NB4 (cell line): ENCODE results near the gene KIF1A.

Experiments used
- POLR2A ChIP-seq: IDR thresholded peaks from 2 replicates; pipeline ENCODE4 v1.6.1; 2011; ENCODE audit warnings: mild to moderate bottlenecking; ENCODE audit not compliant: insufficient read length; ENCODE audit errors: extremely low read depth
- TF ChIP-seq, protein P1 (sequence below): IDR thresholded peaks from one replicate; pipeline ENCODE4 v1.5.1; 2012; ENCODE audit warnings: low read depth, low read length

DNA sequence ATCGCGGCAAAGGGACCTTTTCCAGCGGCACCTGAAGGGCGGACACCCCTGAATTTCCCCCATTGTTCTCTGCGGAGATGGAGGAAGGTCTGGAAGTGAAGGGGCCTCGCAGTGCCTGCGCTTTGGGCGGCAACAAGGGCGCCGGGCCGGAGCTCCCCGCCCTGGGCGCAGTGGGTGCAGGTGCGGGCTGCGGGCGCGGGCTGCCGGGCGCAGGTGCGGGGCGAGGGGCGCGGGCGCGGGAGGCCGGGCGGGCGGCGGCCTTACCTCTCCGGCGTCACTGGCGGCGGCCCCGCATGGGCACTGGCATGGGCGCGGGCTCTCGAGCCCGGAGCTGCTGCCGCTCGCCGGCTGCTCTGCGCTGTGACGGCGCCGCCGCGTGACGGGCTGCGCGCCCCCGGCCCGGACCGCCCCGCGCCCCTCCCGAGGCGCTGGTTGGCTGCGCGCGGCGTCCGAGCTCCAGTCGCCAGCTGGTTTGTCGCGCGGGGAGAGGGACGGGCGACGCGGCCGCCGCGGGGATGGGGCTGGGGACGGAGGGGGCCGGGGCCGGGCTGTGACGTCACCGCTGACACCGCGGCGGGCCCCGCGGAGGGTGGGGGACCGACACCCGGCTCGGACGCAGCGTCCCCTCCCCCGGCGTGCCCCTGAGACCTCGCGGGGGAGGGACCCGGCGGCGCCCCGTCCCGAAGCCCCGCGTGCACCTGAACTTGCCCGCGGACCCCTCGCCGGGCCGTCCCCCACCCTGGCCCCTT, at the start of gene KIF1A:
- TF ChIP-seq, protein P1, sequence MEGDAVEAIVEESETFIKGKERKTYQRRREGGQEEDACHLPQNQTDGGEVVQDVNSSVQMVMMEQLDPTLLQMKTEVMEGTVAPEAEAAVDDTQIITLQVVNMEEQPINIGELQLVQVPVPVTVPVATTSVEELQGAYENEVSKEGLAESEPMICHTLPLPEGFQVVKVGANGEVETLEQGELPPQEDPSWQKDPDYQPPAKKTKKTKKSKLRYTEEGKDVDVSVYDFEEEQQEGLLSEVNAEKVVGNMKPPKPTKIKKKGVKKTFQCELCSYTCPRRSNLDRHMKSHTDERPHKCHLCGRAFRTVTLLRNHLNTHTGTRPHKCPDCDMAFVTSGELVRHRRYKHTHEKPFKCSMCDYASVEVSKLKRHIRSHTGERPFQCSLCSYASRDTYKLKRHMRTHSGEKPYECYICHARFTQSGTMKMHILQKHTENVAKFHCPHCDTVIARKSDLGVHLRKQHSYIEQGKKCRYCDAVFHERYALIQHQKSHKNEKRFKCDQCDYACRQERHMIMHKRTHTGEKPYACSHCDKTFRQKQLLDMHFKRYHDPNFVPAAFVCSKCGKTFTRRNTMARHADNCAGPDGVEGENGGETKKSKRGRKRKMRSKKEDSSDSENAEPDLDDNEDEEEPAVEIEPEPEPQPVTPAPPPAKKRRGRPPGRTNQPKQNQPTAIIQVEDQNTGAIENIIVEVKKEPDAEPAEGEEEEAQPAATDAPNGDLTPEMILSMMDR, result no peak
- no peak for TF ChIP-seq POLR2A
